ENCODE data around the gene SLC16A7. TPM values are rescaled to one million over a fixed set of nuclear protein-coding genes. Genes with fewer than 3 reads are reported as not detected.

SLC16A7 gene
- total RNA-seq, 2 experiments from 2014 or later: 30.7 to 34.1 TPM

DNA sequence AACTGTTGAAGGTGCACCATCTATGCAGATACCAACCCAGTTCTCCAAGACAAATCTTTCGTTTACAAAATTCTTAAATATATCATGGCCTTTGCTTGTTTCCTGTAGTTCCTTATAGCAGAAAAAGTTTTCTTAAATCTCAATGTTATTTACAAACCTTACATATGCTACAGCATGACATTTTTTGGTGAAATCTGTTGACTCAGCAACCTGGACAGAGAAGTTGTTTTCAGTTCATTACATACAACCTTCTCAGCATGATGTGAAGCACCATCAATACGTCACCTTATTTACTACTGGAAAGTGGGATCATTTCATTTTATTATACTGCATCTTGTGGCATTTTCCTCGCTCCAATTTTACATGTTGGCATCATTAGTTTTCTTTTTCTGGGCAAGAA is 231.9 kb downstream of the SLC16A7 start:
- no peaks in the 10 kb centered on the region for H3K4me1 ChIP-seq (ENCODE audit: insufficient read depth, low read length, poor library complexity, severe bottlenecking)
- no peaks in the 10 kb centered on the region for H3K79me2 ChIP-seq (ENCODE audit: insufficient read depth, low read depth, low read length)
- H4K20me1 ChIP-seq (ENCODE audit: insufficient read depth, low read length): no peaks in the 10 kb centered on the region
- H2AFZ ChIP-seq (ENCODE audit: low read length): no peak overlapping the region
- no peak overlapping the region for H3K4me3 ChIP-seq (ENCODE audit: low read depth, low read length, poor library complexity, severe bottlenecking)
- no peak overlapping the region for H3K27ac ChIP-seq (ENCODE audit: low read depth, low read length, poor library complexity, severe bottlenecking)
- TF ChIP-seq CTCF (conservative IDR thresholded peaks at IDR 0.05; ENCODE audit: low read length): no peak
- TF ChIP-seq EZH2phosphoT487 (IDR thresholded peaks at IDR 0.05; ENCODE audit: borderline replicate concordance, low read depth, low read length): no peak
- no peaks in the 10 kb centered on the region for H3K9me3 ChIP-seq (ENCODE audit: low read length)
- no peaks in the 10 kb centered on the region for H3K9me2 ChIP-seq (ENCODE audit: insufficient read depth, low read length)
- DNase-seq (ENCODE audit: low spot score): no peak
- CTCF ChIA-PET (ENCODE audit: unreplicated experiment): no interaction called here
- intact Hi-C loops (cut with micrococcal nuclease; ENCODE audit: unreplicated experiment): no loop called here
- H3K36me3 ChIP-seq (ENCODE audit: insufficient read depth, low read length): no peaks in the 10 kb centered on the region
- POLR2A ChIA-PET: no interaction called here
- no TSS peak for BruUV-seq (replicated peaks)
- no peak overlapping the region for H3K4me2 ChIP-seq (ENCODE audit: low read length)

- Histone ChIP-seq H3K9me3 (ENCODE audit: low read length) (no peaks in the 10 kb centered on the region), H3K9me2 (ENCODE audit: insufficient read depth, low read length) (no peaks in the 10 kb centered on the region), H2AFZ (ENCODE audit: low read length) (no peak overlapping the region), H3K36me3 (ENCODE audit: insufficient read depth, low read length) (no peaks in the 10 kb centered on the region), H3K27ac (ENCODE audit: low read depth, low read length, poor library complexity, severe bottlenecking) (no peak overlapping the region), H4K20me1 (ENCODE audit: insufficient read depth, low read length) (no peaks in the 10 kb centered on the region), H3K4me1 (ENCODE audit: insufficient read depth, low read length, poor library complexity, severe bottlenecking) (no peaks in the 10 kb centered on the region), H3K4me2 (ENCODE audit: low read length) (no peak overlapping the region), H3K4me3 (ENCODE audit: low read depth, low read length, poor library complexity, severe bottlenecking) (no peak overlapping the region), H3K79me2 (ENCODE audit: insufficient read depth, low read depth, low read length) (no peaks in the 10 kb centered on the region)
- DNase-seq (ENCODE audit: low spot score): no peak
- ChIA-PET CTCF (ENCODE audit: unreplicated experiment) (no interaction called here), POLR2A (interaction anchor here (0.9 kb wide), 1 partner anchor 9 kb away, joined by 3 read pairs; no protein-coding TSS in a partner anchor)
- no TSS peak for BruUV-seq (replicated peaks)
- no peak for TF ChIP-seq EZH2phosphoT487 (IDR thresholded peaks at IDR 0.05; ENCODE audit: borderline replicate concordance, low read depth, low read length)
- no peak for TF ChIP-seq CTCF (conservative IDR thresholded peaks at IDR 0.05; ENCODE audit: low read length)
- intact Hi-C loops (cut with micrococcal nuclease; ENCODE audit: unreplicated experiment): no loop called here
Measured at GRCh38 chr12:59828521-59828920, 232.7 kb downstream of the SLC16A7 start.

GRCh38 chr12:59833408-59833807 is 237.6 kb downstream of the SLC16A7 start:
- intact Hi-C loops (cut with micrococcal nuclease; ENCODE audit: unreplicated experiment): no loop called here
- no peak overlapping the region for H2AFZ ChIP-seq (ENCODE audit: low read length)
- H3K36me3 ChIP-seq (ENCODE audit: insufficient read depth, low read length): no peaks in the 10 kb centered on the region
- BruUV-seq (replicated peaks): no TSS peak
- H3K27ac ChIP-seq (ENCODE audit: low read depth, low read length, poor library complexity, severe bottlenecking): no peak overlapping the region
- no peaks in the 10 kb centered on the region for H3K9me3 ChIP-seq (ENCODE audit: low read length)
- no peaks in the 10 kb centered on the region for H3K4me1 ChIP-seq (ENCODE audit: insufficient read depth, low read length, poor library complexity, severe bottlenecking)
- no peak overlapping the region for H3K4me2 ChIP-seq (ENCODE audit: low read length)
- H4K20me1 ChIP-seq (ENCODE audit: insufficient read depth, low read length): no peaks in the 10 kb centered on the region; the same call in 1 of the 2 replicates
- no peaks in the 10 kb centered on the region for H3K79me2 ChIP-seq (ENCODE audit: insufficient read depth, low read depth, low read length)
- CTCF ChIA-PET (ENCODE audit: unreplicated experiment): no interaction called here
- H3K4me3 ChIP-seq (ENCODE audit: low read depth, low read length, poor library complexity, severe bottlenecking): no peak overlapping the region
- DNase-seq (ENCODE audit: low spot score): no peak
- POLR2A ChIA-PET: no interaction called here
- H3K9me2 ChIP-seq (ENCODE audit: insufficient read depth, low read length): no peaks in the 10 kb centered on the region
- TF ChIP-seq EZH2phosphoT487 (IDR thresholded peaks at IDR 0.05; ENCODE audit: borderline replicate concordance, low read depth, low read length) (no peak), CTCF (conservative IDR thresholded peaks at IDR 0.05; ENCODE audit: low read length) (no peak)

All from OCI-LY7 (cell line).